Measurements from ENCODE around the gene ARHGAP10. TPM values are rescaled to one million over a fixed set of nuclear protein-coding genes. Genes with fewer than 3 reads are reported as not detected.

ARHGAP10 gene
- total and polyA plus RNA-seq, 3 donors from 2014 or later: 17.4 to 108 (median 83.5) TPM

- WGBS, 2 donors: 62 to 87% methylated on average over 10 to 15 of the region's 15 CpGs
- no peak for DNase-seq
- H3K4me3 ChIP-seq: no peak overlapping the region
- H3K27ac ChIP-seq: peak overlapping the region; percentile 61 to 77
- intact Hi-C loops (cut with DNase I; ENCODE audit: low total_unique reads): loop anchor here (10.0 kb wide), 1 partner anchor 126 kb away; the partner anchor contains the start of gene ARHGAP10
- no peaks in the 10 kb centered on the region for H3K27me3 ChIP-seq
- H3K36me3 ChIP-seq (ENCODE audit: low read depth, missing control alignments): no peaks in the 10 kb centered on the region
- peaks cover 63% of the 10 kb centered on the region for H3K4me1 ChIP-seq
- no peaks in the 10 kb centered on the region for H3K9me3 ChIP-seq
- TF ChIP-seq POLR2A (IDR thresholded peaks at IDR 0.05): no peak
- TF ChIP-seq, protein P1, sequence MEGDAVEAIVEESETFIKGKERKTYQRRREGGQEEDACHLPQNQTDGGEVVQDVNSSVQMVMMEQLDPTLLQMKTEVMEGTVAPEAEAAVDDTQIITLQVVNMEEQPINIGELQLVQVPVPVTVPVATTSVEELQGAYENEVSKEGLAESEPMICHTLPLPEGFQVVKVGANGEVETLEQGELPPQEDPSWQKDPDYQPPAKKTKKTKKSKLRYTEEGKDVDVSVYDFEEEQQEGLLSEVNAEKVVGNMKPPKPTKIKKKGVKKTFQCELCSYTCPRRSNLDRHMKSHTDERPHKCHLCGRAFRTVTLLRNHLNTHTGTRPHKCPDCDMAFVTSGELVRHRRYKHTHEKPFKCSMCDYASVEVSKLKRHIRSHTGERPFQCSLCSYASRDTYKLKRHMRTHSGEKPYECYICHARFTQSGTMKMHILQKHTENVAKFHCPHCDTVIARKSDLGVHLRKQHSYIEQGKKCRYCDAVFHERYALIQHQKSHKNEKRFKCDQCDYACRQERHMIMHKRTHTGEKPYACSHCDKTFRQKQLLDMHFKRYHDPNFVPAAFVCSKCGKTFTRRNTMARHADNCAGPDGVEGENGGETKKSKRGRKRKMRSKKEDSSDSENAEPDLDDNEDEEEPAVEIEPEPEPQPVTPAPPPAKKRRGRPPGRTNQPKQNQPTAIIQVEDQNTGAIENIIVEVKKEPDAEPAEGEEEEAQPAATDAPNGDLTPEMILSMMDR (IDR thresholded peaks at IDR 0.05): no peak
These were observed 129.1 kb downstream of the ARHGAP10 start for GRCh38 chr4:147860960-147861359.

DNA sequence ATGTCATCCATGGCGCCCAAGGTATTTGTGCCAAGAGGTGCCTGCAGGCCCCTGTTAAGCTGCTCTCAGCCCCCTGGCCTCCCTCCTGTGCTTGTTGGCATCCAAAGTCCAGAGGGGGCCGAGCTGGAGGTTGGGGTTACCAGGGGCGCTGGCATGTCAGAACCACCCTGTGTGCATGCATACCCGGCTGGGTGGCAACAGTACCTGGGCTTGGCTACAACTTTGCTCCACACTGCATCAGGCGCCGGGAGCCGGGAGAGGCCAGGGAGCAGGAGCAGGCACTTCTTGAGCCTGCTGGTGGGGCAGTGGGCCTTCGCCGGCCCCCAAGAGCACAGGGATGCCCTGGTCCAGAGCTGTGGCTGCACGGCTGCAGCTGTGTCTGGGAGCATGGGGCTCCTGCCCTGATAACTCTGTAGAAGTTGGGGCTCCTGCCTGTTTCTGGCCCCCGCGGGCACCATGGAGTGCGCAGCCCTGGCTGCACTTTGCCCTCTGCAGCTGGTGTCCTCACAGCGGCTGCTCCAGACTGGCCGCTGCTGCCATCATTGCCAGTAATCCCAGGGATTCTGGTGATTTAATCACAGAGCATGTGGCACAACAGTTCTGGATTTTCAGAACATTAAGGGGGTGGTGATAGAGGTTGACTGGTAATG lies 130.3 kb downstream of the ARHGAP10 start:
- Histone ChIP-seq H3K36me3 (ENCODE audit: low read depth, missing control alignments) (no peaks in the 10 kb centered on the region), H3K27me3 (no peaks in the 10 kb centered on the region), H3K4me1 (peaks cover 51% of the 10 kb centered on the region), H3K4me3 (no peak overlapping the region), H3K9me3 (no peaks in the 10 kb centered on the region), H3K27ac (peak overlapping the region; percentile 61 to 77)
- WGBS, 2 donors: 82 to 93% methylated on average over 3 to 9 of the region's 15 CpGs
- no peak for DNase-seq
- TF ChIP-seq, protein P1 (IDR thresholded peaks at IDR 0.05): no peak
- intact Hi-C loops (cut with DNase I; ENCODE audit: low total_unique reads): loop anchor here (10.0 kb wide), 1 partner anchor 127 kb away; the partner anchor contains the start of gene ARHGAP10

- peaks cover 42% of the 10 kb centered on the region for H3K4me1 ChIP-seq
- no peak for DNase-seq
These were observed 131.3 kb downstream of the ARHGAP10 start for GRCh38 chr4:147863111-147863747.

GRCh38 chr4:147863808-147864472 lies 132.1 kb downstream of the ARHGAP10 start:
- no peak for DNase-seq
- Histone ChIP-seq H3K9me3 (no peaks in the 10 kb centered on the region), H3K36me3 (ENCODE audit: low read depth, missing control alignments) (no peaks in the 10 kb centered on the region), H3K4me1 (peaks cover 42% of the 10 kb centered on the region), H3K27me3 (no peaks in the 10 kb centered on the region), H3K27ac (peak overlapping the region; percentile 67 to 77), H3K4me3 (no peak overlapping the region)
- TF ChIP-seq, protein P1 (IDR thresholded peaks at IDR 0.05): no peak
- no peak for TF ChIP-seq POLR2A (IDR thresholded peaks at IDR 0.05)
- 63 to 67% methylated on average over 10 of the region's 10 CpGs for WGBS, 2 donors
- intact Hi-C loops (cut with DNase I; ENCODE audit: low total_unique reads): loop anchor here (10.0 kb wide), 1 partner anchor 129 kb away; the partner anchor contains the start of gene ARHGAP10

More at GRCh38 chr4:147863111-147863747, 131.3 kb downstream of the ARHGAP10 start:
- Histone ChIP-seq H3K9me3 (no peaks in the 10 kb centered on the region), H3K36me3 (ENCODE audit: low read depth, missing control alignments) (no peaks in the 10 kb centered on the region), H3K4me3 (no peak overlapping the region), H3K27ac (peak overlapping the region; percentile 67 to 77), H3K27me3 (no peaks in the 10 kb centered on the region)
- intact Hi-C loops (cut with DNase I; ENCODE audit: low total_unique reads): loop anchor here (10.0 kb wide), 1 partner anchor 128 kb away; the partner anchor contains the start of gene ARHGAP10
- no peak for TF ChIP-seq POLR2A (IDR thresholded peaks at IDR 0.05)
- TF ChIP-seq, protein P1 (IDR thresholded peaks at IDR 0.05): no peak
- 40 to 45% methylated on average over 3 of the region's 3 CpGs for WGBS, 2 donors

Measured in testis (tissue), 3 donors.